ENCODE data around the gene BACE2.
"Not testable (repeated sequence)": the region's sequence is repeated elsewhere in the genome, so short reads cannot be mapped to it uniquely, and the experiment has no call there.

The BACE2 gene

GRCh38 chr21:41244266-41244880, 76.4 kb downstream of the BACE2 start:
- H3K27me3 ChIP-seq (replicated peaks in 2 of 5; ENCODE audit: control insufficient read depth in 4 of 5, insufficient read depth in 5 of 5, low read length in 4 of 5); POLR2A ChIA-PET; H3K4me3 ChIP-seq (ENCODE audit: control insufficient read depth in 1 of 7, extremely low read depth in 1 of 7, insufficient read depth in 4 of 7, low read depth in 2 of 7, low read length in 6 of 7); H3K4me1 ChIP-seq (ENCODE audit: control extremely low read depth in 1 of 4, control insufficient read depth in 4 of 4, insufficient read depth in 4 of 4, low read length in 3 of 4); CTCF ChIA-PET; DNase-seq; H3K9me3 ChIP-seq (ENCODE audit: control extremely low read depth in 1 of 5, control insufficient read depth in 4 of 5, insufficient read depth in 2 of 5, low read depth in 1 of 5, low read length in 4 of 5); H3K36me3 ChIP-seq (ENCODE audit: control insufficient read depth in 4 of 4, insufficient read depth in 4 of 4, low read length in 3 of 4); H3K27ac ChIP-seq (ENCODE audit: insufficient read depth in 1 of 2, low read depth in 1 of 2, low read length in 2 of 2, poor library complexity in 1 of 2, severe bottlenecking in 2 of 2): not testable (repeated sequence)
- WGBS (ENCODE audit: insufficient coverage) = 94% methylated on average over 5 of the region's 8 CpGs

- no peak for DNase-seq
- ChIA-PET POLR2A (no interaction called here), CTCF (no interaction called here)
- Histone ChIP-seq H3K27ac (ENCODE audit: insufficient read depth in 1 of 2, low read depth in 1 of 2, low read length in 2 of 2, poor library complexity in 1 of 2, severe bottlenecking in 2 of 2) (no peak overlapping the region), H3K27me3 (replicated peaks in 2 of 5; ENCODE audit: control insufficient read depth in 4 of 5, insufficient read depth in 5 of 5, low read length in 4 of 5) (no peaks in the 10 kb centered on the region), H3K36me3 (ENCODE audit: control insufficient read depth in 4 of 4, insufficient read depth in 4 of 4, low read length in 3 of 4) (peaks cover 0 to 2% (median 0%) of the 10 kb centered on the region in 4 experiments), H3K9me3 (ENCODE audit: control extremely low read depth in 1 of 5, control insufficient read depth in 4 of 5, insufficient read depth in 2 of 5, low read depth in 1 of 5, low read length in 4 of 5) (no peaks in the 10 kb centered on the region), H3K4me3 (ENCODE audit: control insufficient read depth in 1 of 7, extremely low read depth in 1 of 7, insufficient read depth in 4 of 7, low read depth in 2 of 7, low read length in 6 of 7) (no peak overlapping the region), H3K4me1 (ENCODE audit: control extremely low read depth in 1 of 4, control insufficient read depth in 4 of 4, insufficient read depth in 4 of 4, low read length in 3 of 4) (no peaks in the 10 kb centered on the region)
- 92% methylated on average over 17 of the region's 20 CpGs for WGBS (ENCODE audit: insufficient coverage)
Observed at GRCh38 chr21:41245509-41246135, 77.7 kb downstream of the BACE2 start.

GRCh38 chr21:41246808-41247207, 78.8 kb downstream of the BACE2 start:
- ChIA-PET POLR2A (no interaction called here), CTCF (interaction anchor here (2.3 kb wide), 1 partner anchor 36 kb away, joined by 5 read pairs; no protein-coding TSS in a partner anchor)
- H3K27me3 ChIP-seq (replicated peaks in 2 of 5; ENCODE audit: control insufficient read depth in 4 of 5, insufficient read depth in 5 of 5, low read length in 4 of 5) = no peaks in the 10 kb centered on the region
- WGBS (ENCODE audit: insufficient coverage) = 97% methylated on average over 13 of the region's 13 CpGs
- no peaks in the 10 kb centered on the region for H3K9me3 ChIP-seq (ENCODE audit: control extremely low read depth in 1 of 5, control insufficient read depth in 4 of 5, insufficient read depth in 2 of 5, low read depth in 1 of 5, low read length in 4 of 5)
- H3K4me1 ChIP-seq (ENCODE audit: control extremely low read depth in 1 of 4, control insufficient read depth in 4 of 4, insufficient read depth in 4 of 4, low read length in 3 of 4) = no peaks in the 10 kb centered on the region
- DNase-seq = no peak
- peaks cover 0 to 5% (median 0%) of the 10 kb centered on the region in 4 experiments for H3K36me3 ChIP-seq (ENCODE audit: control insufficient read depth in 4 of 4, insufficient read depth in 4 of 4, low read length in 3 of 4)
- no peak overlapping the region for H3K4me3 ChIP-seq (ENCODE audit: control insufficient read depth in 1 of 7, extremely low read depth in 1 of 7, insufficient read depth in 4 of 7, low read depth in 2 of 7, low read length in 6 of 7)
- H3K27ac ChIP-seq (ENCODE audit: insufficient read depth in 1 of 2, low read depth in 1 of 2, low read length in 2 of 2, poor library complexity in 1 of 2, severe bottlenecking in 2 of 2) = no peak overlapping the region

GRCh38 chr21:41247561-41248545, 79.9 kb downstream of the BACE2 start:
- H3K4me3 ChIP-seq (ENCODE audit: control insufficient read depth in 1 of 7, extremely low read depth in 1 of 7, insufficient read depth in 4 of 7, low read depth in 2 of 7, low read length in 6 of 7) = no peak overlapping the region
- H3K27me3 ChIP-seq (replicated peaks in 2 of 5; ENCODE audit: control insufficient read depth in 4 of 5, insufficient read depth in 5 of 5, low read length in 4 of 5) = no peaks in the 10 kb centered on the region
- WGBS (ENCODE audit: insufficient coverage) = 85% methylated on average over 44 of the region's 44 CpGs
- H3K27ac ChIP-seq (ENCODE audit: insufficient read depth in 1 of 2, low read depth in 1 of 2, low read length in 2 of 2, poor library complexity in 1 of 2, severe bottlenecking in 2 of 2) = no peak overlapping the region
- POLR2A ChIA-PET = no interaction called here
- CTCF ChIA-PET = interaction anchor here (2.3 kb wide), 1 partner anchor 35 kb away, joined by 5 read pairs; no protein-coding TSS in a partner anchor
- H3K36me3 ChIP-seq (ENCODE audit: control insufficient read depth in 4 of 4, insufficient read depth in 4 of 4, low read length in 3 of 4) = peaks cover 0 to 12% (median 0%) of the 10 kb centered on the region in 4 experiments
- no peaks in the 10 kb centered on the region for H3K4me1 ChIP-seq (ENCODE audit: control extremely low read depth in 1 of 4, control insufficient read depth in 4 of 4, insufficient read depth in 4 of 4, low read length in 3 of 4)
- peak in 2 of 3 donors; percentile 15 to 34 for DNase-seq
- H3K9me3 ChIP-seq (ENCODE audit: control extremely low read depth in 1 of 5, control insufficient read depth in 4 of 5, insufficient read depth in 2 of 5, low read depth in 1 of 5, low read length in 4 of 5) = no peaks in the 10 kb centered on the region

- peaks cover 0 to 12% (median 5%) of the 10 kb centered on the region in 5 experiments for H3K9me3 ChIP-seq (ENCODE audit: control extremely low read depth in 1 of 5, control insufficient read depth in 4 of 5, insufficient read depth in 2 of 5, low read depth in 1 of 5, low read length in 4 of 5)
- 97% methylated on average over 9 of the region's 11 CpGs for WGBS (ENCODE audit: insufficient coverage)
- ChIA-PET POLR2A (no interaction called here), CTCF (no interaction called here)
- H3K27ac ChIP-seq (ENCODE audit: insufficient read depth in 1 of 2, low read depth in 1 of 2, low read length in 2 of 2, poor library complexity in 1 of 2, severe bottlenecking in 2 of 2) = no peak overlapping the region
- DNase-seq = no peak
- H3K36me3 ChIP-seq (ENCODE audit: control insufficient read depth in 4 of 4, insufficient read depth in 4 of 4, low read length in 3 of 4) = peaks cover 0 to 21% (median 0%) of the 10 kb centered on the region in 4 experiments
- no peak overlapping the region for H3K4me3 ChIP-seq (ENCODE audit: control insufficient read depth in 1 of 7, extremely low read depth in 1 of 7, insufficient read depth in 4 of 7, low read depth in 2 of 7, low read length in 6 of 7)
- H3K27me3 ChIP-seq (replicated peaks in 2 of 5; ENCODE audit: control insufficient read depth in 4 of 5, insufficient read depth in 5 of 5, low read length in 4 of 5) = no peaks in the 10 kb centered on the region
- no peaks in the 10 kb centered on the region for H3K4me1 ChIP-seq (ENCODE audit: control extremely low read depth in 1 of 4, control insufficient read depth in 4 of 4, insufficient read depth in 4 of 4, low read length in 3 of 4)
Observed at GRCh38 chr21:41249476-41249875, 81.5 kb downstream of the BACE2 start.

- CTCF ChIA-PET = no interaction called here
- no peak overlapping the region for H3K27ac ChIP-seq (ENCODE audit: insufficient read depth in 1 of 2, low read depth in 1 of 2, low read length in 2 of 2, poor library complexity in 1 of 2, severe bottlenecking in 2 of 2)
- 95% methylated on average over 8 of the region's 8 CpGs for WGBS (ENCODE audit: insufficient coverage)
- H3K4me1 ChIP-seq (ENCODE audit: control extremely low read depth in 1 of 4, control insufficient read depth in 4 of 4, insufficient read depth in 4 of 4, low read length in 3 of 4) = no peaks in the 10 kb centered on the region
- POLR2A ChIA-PET = no interaction called here
- H3K9me3 ChIP-seq (ENCODE audit: control extremely low read depth in 1 of 5, control insufficient read depth in 4 of 5, insufficient read depth in 2 of 5, low read depth in 1 of 5, low read length in 4 of 5) = peaks cover 0 to 17% (median 9%) of the 10 kb centered on the region in 5 experiments
- H3K4me3 ChIP-seq (ENCODE audit: control insufficient read depth in 1 of 7, extremely low read depth in 1 of 7, insufficient read depth in 4 of 7, low read depth in 2 of 7, low read length in 6 of 7) = no peak overlapping the region
- no peak for DNase-seq
- H3K27me3 ChIP-seq (replicated peaks in 2 of 5; ENCODE audit: control insufficient read depth in 4 of 5, insufficient read depth in 5 of 5, low read length in 4 of 5) = no peaks in the 10 kb centered on the region
- H3K36me3 ChIP-seq (ENCODE audit: control insufficient read depth in 4 of 4, insufficient read depth in 4 of 4, low read length in 3 of 4) = peaks cover 0 to 21% (median 0%) of the 10 kb centered on the region in 4 experiments
Observed at GRCh38 chr21:41250519-41250918, 82.6 kb downstream of the BACE2 start.

All from common myeloid progenitor, CD34-positive (primary cell).